HG02763 (cell line): ENCODE results near the gene FPR1.

Experiments
- ATAC-seq: cut with Tn5 transposase; IDR thresholded peaks from one replicate; pipeline ENCODE4 v1.9.1; 2021; ENCODE audit warnings: mild to moderate bottlenecking, moderate library complexity; ENCODE audit not compliant: unreplicated experiment

Gene FPR1, protein sequence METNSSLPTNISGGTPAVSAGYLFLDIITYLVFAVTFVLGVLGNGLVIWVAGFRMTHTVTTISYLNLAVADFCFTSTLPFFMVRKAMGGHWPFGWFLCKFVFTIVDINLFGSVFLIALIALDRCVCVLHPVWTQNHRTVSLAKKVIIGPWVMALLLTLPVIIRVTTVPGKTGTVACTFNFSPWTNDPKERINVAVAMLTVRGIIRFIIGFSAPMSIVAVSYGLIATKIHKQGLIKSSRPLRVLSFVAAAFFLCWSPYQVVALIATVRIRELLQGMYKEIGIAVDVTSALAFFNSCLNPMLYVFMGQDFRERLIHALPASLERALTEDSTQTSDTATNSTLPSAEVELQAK

GRCh38 chr19:51751655-51752054 is at the start of gene FPR1:
TSS of gene FPR1 (minus strand) at chr19:51751878. CDS start at chr19:51746994, 4,884 bp downstream.
- no peak for ATAC-seq

- ATAC-seq: no peak
These were observed 49.0 kb upstream of the FPR1 start for GRCh38 chr19:51800473-51801244.

- ATAC-seq: no peak
These were observed 48.2 kb upstream of the FPR1 start for GRCh38 chr19:51799774-51800472.

GRCh38 chr19:51799034-51799773 is 47.5 kb upstream of the FPR1 start:
- ATAC-seq: no peak

DNA sequence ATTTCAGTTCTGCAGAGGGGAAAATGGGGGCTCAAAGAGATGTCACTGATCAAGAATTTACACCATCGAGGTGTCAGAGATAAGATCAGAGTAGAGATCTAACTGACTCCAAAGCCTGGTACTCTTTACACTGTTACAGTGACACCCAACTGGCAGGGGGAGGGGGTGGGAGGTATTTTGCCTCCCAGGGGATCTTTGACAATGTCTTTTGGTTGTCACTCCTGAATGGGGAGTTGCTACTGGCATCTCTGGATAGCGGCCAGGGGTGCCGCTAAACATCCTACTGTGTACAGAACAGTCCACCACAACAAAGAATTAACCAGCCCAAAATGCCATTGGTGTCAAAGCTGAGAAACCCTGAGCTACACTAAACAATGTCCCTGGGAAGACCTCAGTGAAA is 46.4 kb upstream of the FPR1 start:
- no peak for ATAC-seq

- no peak for ATAC-seq
These were observed 45.8 kb upstream of the FPR1 start for GRCh38 chr19:51797480-51797879.

- ATAC-seq: no peak
These were observed 44.6 kb upstream of the FPR1 start for GRCh38 chr19:51796195-51796679.

GRCh38 chr19:51794885-51795490 is 43.3 kb upstream of the FPR1 start, which contains the start of gene FPR3:
TSS of gene FPR3 (plus strand) at chr19:51795157. CDS start at chr19:51823749, 28,592 bp downstream.
- ATAC-seq: no peak

GRCh38 chr19:51793994-51794393 is 42.3 kb upstream of the FPR1 start:
- no peak for ATAC-seq

- no peak for ATAC-seq
These were observed 41.3 kb upstream of the FPR1 start for GRCh38 chr19:51792932-51793331.

DNA sequence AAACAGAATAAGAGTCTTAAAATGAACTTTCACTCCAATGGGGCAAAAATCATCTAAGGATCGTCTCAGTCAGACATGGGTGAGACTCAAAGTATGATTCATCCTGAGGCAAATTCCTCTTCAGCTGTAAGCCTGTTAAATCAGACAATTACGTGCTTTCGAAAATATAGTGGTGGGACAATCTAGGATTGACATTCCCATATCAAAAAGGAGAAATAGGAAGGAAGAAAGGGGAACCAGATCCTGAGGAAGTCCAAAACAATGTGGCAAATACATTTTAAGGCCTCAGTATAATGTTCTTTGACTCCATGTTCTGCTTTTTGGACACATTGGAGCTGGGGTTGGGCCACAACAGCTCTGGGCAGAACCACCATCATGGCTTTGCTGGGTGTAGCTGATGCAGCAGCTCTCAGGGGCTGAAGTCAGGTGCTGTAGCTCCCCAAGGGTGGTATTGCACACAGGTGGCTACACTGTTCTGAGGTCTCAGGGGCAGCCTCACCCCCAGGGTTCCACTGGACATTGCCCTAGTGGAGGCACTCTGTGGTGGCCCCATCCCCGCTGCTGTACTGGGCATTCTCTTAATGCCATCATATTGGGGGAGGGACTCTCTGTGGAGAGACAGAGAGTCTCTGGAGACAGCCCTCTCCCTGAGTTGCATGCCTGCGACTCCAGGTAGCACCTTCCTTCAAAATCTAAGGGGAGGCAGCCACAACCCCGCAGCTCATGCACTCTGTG is 37.5 kb upstream of the FPR1 start:
- ATAC-seq: no peak

DNA sequence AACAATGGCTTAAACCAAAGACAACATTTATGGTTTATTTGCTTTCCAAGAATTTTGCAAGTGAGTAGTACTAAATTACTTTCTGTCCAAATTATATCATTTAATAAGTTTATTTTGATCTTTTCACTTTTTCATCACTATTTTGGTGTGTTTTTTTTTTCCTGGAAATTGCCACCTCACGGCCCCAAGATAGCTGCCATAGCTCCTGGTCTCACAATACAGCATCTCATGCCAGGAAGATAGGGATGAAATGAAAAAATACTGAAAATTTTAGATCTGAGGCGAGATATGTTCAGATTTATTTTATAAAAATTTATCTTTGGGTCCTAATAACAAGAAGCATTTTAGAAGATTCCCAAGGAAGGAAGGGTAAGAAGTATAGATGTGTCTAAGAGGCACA is 36.4 kb upstream of the FPR1 start:
- no peak for ATAC-seq

DNA sequence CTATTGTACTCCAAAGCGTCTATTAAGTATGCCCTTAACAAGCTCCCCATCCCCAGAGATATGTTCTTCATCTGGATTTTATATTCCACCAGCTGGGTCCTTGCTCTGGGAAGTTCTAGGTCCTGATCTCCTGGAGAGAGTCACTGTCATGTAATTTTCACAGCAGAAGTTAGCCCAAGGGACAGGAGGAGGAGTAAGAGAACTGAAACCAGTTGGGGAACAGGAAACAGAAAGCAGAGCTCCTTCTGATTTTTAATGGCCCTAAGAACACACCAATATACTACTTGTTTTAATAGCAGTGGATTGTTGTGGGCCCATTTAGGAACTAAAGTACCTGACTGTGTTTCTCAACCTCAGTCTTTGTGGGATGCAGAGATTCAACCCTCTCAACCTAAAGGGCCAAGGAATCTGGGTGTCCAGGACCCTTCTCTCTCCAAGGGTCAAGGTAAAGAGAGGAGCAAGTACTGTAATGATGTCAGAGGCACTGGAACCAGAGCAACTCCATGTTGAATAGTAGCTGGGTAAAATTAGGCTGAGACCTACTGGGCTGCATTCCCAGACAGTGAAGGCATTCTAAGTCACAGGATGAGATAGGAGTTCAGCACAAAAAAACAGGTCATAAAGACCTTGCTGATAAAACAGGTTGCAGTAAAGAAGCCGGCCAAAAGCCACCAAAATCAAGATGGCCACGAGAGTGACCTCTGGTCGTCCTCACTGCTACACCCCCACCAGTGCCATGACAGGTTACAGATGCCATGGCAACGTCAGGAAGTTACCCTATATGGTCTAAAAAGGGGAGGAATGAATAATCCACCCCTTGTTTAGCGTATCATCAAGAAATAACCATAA is 35.2 kb upstream of the FPR1 start:
- ATAC-seq: no peak

DNA sequence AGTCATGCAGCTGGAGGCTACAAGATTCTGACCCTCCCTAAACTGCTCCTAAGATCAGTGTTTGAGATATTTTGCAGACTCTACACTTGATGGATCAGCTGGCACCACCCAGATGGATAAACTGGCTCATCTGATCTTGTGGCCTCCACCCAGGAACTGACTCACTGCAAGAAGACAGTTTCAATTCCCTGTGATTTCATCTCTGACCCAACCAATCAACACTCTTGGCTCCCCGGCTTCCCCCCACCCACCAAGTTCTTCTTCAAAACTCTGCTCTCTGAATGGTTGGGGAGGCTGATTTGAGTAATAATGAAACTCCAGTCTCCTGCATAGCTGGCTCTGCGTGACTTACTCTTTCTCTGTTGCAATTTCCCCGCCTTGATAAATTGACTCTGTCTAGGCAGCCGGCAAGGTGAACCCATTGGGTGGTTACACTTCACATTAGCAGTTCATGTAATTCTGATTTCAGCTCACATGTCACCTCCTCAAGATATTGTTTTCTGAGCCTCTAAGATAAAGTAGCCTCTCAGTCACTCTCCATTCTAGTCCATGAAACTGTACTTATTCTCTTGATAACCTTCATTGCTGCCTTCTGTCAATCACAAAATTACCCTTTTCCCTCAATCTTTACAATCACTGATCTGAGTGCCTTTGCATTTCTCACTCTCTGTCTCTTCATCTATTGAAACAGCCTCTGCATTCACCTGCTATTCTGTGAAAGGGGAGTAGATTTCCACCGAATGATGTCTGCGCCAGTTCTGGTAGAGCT is 33.4 kb upstream of the FPR1 start:
- no peak for ATAC-seq

GRCh38 chr19:51784109-51784785 is 32.6 kb upstream of the FPR1 start:
- no peak for ATAC-seq

GRCh38 chr19:51783372-51783771 is 31.7 kb upstream of the FPR1 start:
- no peak for ATAC-seq

DNA sequence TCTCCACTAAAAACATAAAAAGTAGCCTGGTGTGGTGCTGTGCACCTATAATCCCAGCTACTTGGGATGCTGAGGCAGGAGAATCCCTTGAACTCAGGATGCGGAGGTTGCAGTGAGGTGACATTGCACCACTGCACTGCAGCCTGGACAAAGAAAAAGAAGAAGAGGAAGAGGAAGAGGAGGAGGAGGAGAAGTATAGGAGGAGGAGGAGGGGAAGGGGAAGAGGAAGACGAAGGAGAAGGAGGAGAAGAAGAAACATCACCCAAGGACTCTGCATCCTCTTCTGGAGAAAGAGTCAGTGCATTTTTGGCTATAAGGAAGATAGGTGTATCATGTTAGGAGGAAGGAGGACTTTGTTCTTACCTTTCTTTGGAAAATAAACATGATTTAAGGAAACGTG is 30.3 kb upstream of the FPR1 start:
- ATAC-seq: no peak
